T-helper 9 cell (primary cell): ENCODE results near the gene C16orf95.
"Not testable (repeated sequence)": the region's sequence is repeated elsewhere in the genome, so short reads cannot be mapped to it uniquely, and the experiment has no call there.

Source experiments
- DNase-seq: peaks from one replicate; pipeline ENCODE4 v3.0.0-alpha.2; 2020

C16orf95 gene

DNA sequence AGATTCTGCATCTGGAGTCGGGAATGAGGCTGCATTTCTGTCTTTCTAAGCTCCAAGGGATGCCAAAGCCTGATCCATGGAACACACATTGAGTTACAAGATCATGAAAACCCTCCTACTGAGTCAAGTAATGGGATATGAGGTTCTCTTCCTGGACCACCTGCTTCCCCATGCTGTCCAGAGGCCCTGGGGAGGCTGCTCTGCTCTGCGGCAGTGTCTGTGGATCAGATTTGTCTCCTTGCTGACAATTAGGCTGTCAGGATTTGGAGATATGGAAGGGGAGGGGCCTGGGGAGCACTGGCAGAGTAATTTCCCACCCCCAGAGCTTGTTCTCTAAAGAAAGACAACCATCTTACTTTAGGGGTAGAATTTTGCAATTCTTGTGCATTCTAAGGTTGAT, 33.0 kb downstream of the C16orf95 start:
- DNase-seq, result no peak

- DNase-seq, result no peak
Observed at GRCh38 chr16:87279094-87279658, 38.0 kb downstream of the C16orf95 start.

DNA sequence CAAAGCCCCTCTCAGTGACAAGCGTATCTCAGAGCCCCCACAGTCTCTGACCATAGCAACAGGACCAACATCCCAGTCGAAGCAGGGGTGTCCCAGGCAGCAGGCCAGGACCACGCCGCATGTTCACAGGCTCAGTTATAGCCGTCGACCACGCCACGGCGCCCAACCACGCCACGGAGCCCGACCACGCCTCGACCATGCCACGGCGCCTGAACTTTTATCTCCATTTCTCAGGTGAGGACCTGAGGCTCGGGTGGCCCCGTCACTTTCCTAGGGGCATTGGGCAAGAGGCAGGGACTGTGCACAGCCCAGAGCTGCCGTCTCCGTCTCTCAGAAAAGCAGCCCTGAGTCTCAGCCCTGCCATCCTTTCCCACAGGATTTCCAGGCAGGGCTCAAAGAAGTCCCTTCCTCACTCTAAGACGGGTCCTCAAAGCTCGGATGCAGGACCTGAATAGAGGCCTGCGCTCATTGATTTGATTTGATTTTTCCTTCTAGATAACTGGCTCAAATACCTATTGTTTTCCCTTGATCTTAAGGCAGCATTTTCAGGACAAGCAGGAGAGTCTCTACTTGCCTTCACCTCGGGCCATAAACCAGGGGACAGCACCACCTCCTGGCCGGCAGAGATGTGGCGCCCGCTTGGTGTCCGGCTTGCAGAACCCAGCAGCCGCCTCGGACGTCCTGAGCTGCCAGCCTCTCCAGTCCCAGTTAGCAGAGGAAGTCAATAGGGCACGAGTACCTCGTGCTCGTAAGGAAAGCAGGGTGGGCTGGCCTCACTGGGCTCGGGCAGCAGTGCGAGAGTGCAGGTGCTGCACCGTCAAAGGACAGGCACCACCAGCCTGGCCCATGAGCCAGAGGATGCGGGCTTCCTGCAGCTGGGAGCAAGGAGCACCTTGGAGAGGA, 38.8 kb downstream of the C16orf95 start:
- peak; percentile 11 for DNase-seq

GRCh38 chr16:87276924-87277323, 40.3 kb downstream of the C16orf95 start:
- no peak for DNase-seq

GRCh38 chr16:87276091-87276701, 41.0 kb downstream of the C16orf95 start:
- DNase-seq, result no peak

GRCh38 chr16:87274794-87275193, 42.4 kb downstream of the C16orf95 start:
- DNase-seq, result no peak

- DNase-seq, result no peak
Observed at GRCh38 chr16:87273471-87274030, 43.6 kb downstream of the C16orf95 start.

DNA sequence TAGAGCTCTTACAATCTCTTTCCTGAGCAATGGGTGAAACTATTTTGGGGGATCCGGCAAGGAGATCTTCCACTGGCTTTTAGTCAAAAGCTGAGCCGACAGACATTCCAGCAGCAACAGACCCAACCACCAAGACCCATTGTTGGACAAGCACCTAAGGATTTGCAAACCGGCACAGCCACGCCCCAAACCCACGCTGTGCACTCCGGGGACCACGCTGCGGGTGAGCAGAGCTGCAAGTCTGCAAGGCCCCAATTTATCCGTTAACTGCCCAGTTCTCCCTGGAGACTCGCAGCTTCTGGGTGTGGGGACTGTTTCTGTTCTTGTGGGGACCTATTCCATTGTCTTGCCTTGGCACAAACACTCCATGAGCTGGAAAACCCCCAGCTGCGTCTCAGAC, 45.9 kb downstream of the C16orf95 start:
- DNase-seq, result no peak

GRCh38 chr16:87267566-87267965, 49.6 kb downstream of the C16orf95 start:
- no peak for DNase-seq

DNA sequence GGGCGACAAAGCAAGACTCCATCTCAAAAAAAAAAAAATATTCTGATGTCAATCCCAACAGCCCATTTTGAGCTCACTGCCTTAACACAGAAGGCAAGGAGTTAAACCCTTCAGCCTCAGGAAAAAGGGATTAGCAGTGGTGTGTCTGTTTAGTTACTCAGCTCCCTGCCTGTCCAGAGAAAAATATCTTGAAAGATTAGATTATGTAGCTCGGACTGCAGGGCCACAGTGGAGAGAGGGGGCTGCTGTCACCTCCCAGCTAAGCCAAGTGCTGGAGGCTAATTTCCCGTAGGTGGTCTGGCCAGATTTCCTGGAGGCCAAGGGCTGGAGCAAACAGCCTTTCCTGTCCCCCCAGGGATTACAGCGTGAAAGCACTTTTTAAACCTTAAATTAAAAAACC, 50.3 kb downstream of the C16orf95 start:
- DNase-seq, result no peak

DNA sequence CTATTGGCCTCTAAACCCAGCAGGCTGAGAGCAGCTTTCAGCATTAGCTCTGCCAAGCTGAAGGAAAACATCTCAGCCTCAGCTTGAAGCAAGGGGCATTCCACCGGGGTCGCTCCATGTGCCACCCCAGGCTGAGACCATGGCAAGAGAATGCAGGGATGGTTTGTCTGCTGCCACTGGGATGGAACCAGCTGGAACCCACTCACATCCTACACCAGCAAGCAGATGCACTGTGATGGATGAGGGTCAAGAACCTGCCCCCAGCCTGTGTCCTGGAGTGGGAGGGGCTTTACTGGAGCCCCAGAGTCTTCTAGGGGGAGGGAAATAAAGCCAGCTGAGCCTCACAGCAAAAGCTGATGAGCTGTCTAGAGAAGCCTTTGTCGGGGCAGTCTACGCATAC, 51.9 kb downstream of the C16orf95 start:
- DNase-seq, result no peak

GRCh38 chr16:87264634-87265033, 52.6 kb downstream of the C16orf95 start:
- no peak for DNase-seq

DNA sequence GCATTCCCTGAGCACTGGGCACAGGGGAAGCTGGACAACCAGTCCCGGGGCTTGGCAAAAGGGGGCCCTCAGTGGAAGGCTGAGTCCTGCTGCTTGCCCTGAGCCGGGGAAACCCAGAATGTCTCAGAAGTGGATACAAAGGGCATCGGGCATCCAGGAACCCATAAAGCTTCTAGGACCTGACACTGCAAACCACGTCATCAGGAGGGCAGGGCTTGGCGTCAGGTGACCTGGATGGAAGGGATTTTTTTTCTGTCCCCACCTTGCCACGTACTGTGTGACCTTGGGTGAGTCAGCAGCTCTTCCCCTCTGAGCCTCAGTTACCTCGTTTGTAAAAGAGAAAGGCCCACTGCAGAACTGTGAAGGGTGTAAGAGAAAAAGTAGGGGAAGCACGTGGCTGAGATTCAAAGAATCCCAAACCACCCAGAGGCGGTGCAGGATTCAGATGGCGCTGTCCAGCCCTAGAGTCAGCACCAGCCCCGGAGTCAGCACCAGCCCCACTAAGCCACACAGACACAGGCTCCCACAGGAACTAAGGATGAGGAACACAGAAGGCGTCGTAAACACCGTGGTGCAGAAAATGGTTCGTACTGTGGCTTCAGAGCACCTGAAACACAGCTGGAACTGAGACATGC, 53.7 kb downstream of the C16orf95 start:
- no peak for DNase-seq

GRCh38 chr16:87259431-87259830, 57.8 kb downstream of the C16orf95 start:
- no peak for DNase-seq

GRCh38 chr16:87258653-87259052, 58.5 kb downstream of the C16orf95 start:
- not testable (repeated sequence) for DNase-seq

- no peak for DNase-seq
Observed at GRCh38 chr16:87255866-87256265, 61.3 kb downstream of the C16orf95 start.

- no peak for DNase-seq
Observed at GRCh38 chr16:87254734-87255133, 62.5 kb downstream of the C16orf95 start.

DNA sequence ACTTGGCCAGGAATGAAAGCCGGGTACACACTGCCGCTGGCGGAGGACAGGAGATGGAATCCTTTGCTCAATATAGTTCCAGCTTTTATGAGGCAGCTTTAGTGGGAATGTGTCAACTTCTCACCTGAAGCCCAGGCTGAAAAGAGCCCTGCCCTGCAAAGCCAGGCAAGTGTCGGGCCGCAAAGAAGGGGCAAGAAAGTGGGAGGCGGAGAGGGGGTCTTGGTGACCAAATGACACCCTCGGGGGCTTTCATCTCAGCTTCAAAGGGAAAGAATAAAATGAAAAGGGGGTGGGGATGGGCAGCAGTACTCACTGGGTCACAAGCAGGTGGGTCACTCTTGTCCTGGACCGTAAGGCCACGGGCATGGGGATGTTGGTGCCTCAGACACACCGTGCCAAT, 62.9 kb downstream of the C16orf95 start:
- no peak for DNase-seq

- DNase-seq, result no peak
Observed at GRCh38 chr16:87253536-87253935, 63.7 kb downstream of the C16orf95 start.
